ENCODE measurements around the gene PACS1.

PACS1 gene

GRCh38 chr11:66288671-66289547, 218.8 kb downstream of the PACS1 start, which contains the start of gene YIF1A:
TSS of gene YIF1A (minus strand) at chr11:66289143. CDS start at chr11:66288985, 158 bp downstream.
- Histone ChIP-seq H3K27me3 (ENCODE audit: insufficient read depth, low read length) (peaks cover 37% of the 10 kb centered on the region), H3K9me3 (ENCODE audit: insufficient read depth, low read depth, low read length) (no peaks in the 10 kb centered on the region), H3K36me3 (ENCODE audit: insufficient read depth, low read length) (peaks cover 15% of the 10 kb centered on the region), H3K9ac (ENCODE audit: low read depth, low read length) (peak within 1 kb of the TSS; percentile 76), H3K4me3 (ENCODE audit: low read length) (peak within 1 kb of the TSS; percentile 69), H3K4me1 (ENCODE audit: insufficient read depth, low read length) (peaks cover 5% of the 10 kb centered on the region; the same call in 1 of the 2 replicates), H3K27ac (ENCODE audit: low read depth, low read length) (peak within 1 kb of the TSS; percentile 83; the same call in 1 of the 2 replicates)
- WGBS, result under 1% methylated on average over 87 of the region's 87 CpGs

- Histone ChIP-seq H3K4me1 (ENCODE audit: insufficient read depth, low read length) (peaks cover 5% of the 10 kb centered on the region; the same call in 1 of the 2 replicates), H3K27ac (ENCODE audit: low read depth, low read length) (peak overlapping the region; percentile 83; the same call in 1 of the 2 replicates)
Observed at GRCh38 chr11:66289548-66290329, 219.7 kb downstream of the PACS1 start.

DNA sequence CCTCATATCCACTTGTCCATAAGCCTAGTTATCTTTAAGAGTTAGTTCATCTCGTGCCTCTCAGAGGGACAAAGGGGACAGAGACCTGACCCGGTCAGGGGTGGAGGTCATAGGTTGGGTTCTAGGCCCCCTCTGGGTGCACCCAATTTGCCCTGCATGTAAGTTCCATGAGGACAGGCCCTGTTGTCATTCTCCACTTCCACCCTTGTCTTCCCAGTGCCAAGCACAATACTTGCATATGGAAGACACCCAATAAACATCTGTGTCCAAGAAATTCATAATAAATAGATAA, 220.2 kb downstream of the PACS1 start:
- no peak overlapping the region for H3K27ac ChIP-seq (ENCODE audit: low read depth, low read length)

More at GRCh38 chr11:66289548-66290329, 219.7 kb downstream of the PACS1 start:
- peaks cover 37% of the 10 kb centered on the region for H3K27me3 ChIP-seq (ENCODE audit: insufficient read depth, low read length)
- 13% methylated on average over 36 of the region's 36 CpGs for WGBS
- peak overlapping the region; percentile 52; the same call in 1 of the 2 replicates for H3K9ac ChIP-seq (ENCODE audit: low read depth, low read length)
- H3K4me3 ChIP-seq (ENCODE audit: low read length), result peak overlapping the region; percentile 69
- H3K9me3 ChIP-seq (ENCODE audit: insufficient read depth, low read depth, low read length), result no peaks in the 10 kb centered on the region
- H3K36me3 ChIP-seq (ENCODE audit: insufficient read depth, low read length), result peaks cover 11% of the 10 kb centered on the region; the same call in 1 of the 2 replicates

GRCh38 chr11:66291303-66291705, 221.2 kb downstream of the PACS1 start:
- Histone ChIP-seq H3K4me3 (ENCODE audit: low read length) (peak overlapping the region; percentile 59), H3K36me3 (ENCODE audit: insufficient read depth, low read length) (0 out of 2 replicates have a peak, but pooled peaks cover 5% of the 10 kb centered on the region), H3K9me3 (ENCODE audit: insufficient read depth, low read depth, low read length) (no peaks in the 10 kb centered on the region), H3K27ac (ENCODE audit: low read depth, low read length) (no peak overlapping the region), H3K9ac (ENCODE audit: low read depth, low read length) (no peak overlapping the region), H3K27me3 (ENCODE audit: insufficient read depth, low read length) (peaks cover 37% of the 10 kb centered on the region), H3K4me1 (ENCODE audit: insufficient read depth, low read length) (peaks cover 5% of the 10 kb centered on the region; the same call in 1 of the 2 replicates)
- WGBS, result 18% methylated on average over 16 of the region's 16 CpGs

More for the DNA sequence above, 220.2 kb downstream of the PACS1 start:
- Histone ChIP-seq H3K9ac (ENCODE audit: low read depth, low read length) (no peak overlapping the region), H3K4me1 (ENCODE audit: insufficient read depth, low read length) (peaks cover 5% of the 10 kb centered on the region; the same call in 1 of the 2 replicates), H3K9me3 (ENCODE audit: insufficient read depth, low read depth, low read length) (no peaks in the 10 kb centered on the region), H3K27me3 (ENCODE audit: insufficient read depth, low read length) (peaks cover 37% of the 10 kb centered on the region), H3K4me3 (ENCODE audit: low read length) (peak overlapping the region; percentile 69; the same call in 1 of the 2 replicates), H3K36me3 (ENCODE audit: insufficient read depth, low read length) (peaks cover 11% of the 10 kb centered on the region; the same call in 1 of the 2 replicates)
- 89% methylated on average over 2 of the region's 2 CpGs for WGBS

DNA sequence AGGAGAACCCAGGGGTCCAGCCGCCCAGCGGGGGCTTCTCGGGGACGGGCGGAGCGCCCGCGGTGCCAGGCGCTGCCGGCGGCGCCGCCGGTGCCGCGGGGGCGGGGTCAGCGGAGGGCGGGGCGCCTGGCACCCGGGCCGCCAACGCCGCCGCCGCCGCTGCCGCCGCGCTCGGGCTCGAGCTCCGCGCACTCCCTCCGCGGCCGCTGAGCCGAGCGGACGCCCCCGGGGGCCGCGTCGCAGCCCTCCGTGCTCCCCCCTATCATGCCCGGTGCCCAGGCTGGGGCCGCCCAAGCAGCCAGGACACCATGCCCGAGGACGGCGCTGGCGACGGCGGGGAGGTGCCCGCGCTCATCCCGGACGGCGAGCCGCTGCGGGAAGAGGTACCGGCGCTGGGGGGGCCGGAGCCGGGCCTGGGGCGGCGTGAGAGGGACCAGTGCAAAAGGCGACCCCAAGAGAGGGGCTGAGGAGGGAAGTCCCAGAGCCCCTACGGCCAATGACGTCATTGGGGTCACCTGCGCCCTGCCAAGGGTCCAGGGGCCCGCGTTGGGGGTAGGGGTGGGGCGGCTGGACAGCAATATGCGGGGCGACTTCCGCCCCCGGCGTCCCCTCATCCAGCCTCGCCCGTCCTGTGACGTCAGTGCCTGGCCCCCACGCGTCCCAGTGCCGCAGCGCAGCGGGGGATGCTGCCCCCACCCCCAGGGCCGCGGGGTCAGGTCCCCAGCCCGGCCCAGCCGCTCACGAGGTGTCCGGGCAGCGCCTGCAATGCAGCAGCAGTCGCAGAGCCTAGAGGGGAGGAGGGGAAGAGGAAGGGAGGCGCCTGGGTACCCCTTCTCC, 221.9 kb downstream of the PACS1 start, which contains the start of gene TMEM151A:
TSS of gene TMEM151A (plus strand) at position 189 of the 837 bp plus-strand sequence. CDS start at position 309, 120 bp downstream.
- Histone ChIP-seq H3K9ac (ENCODE audit: low read depth, low read length) (no peak within 1 kb of the TSS), H3K27ac (ENCODE audit: low read depth, low read length) (no peak within 1 kb of the TSS), H3K4me1 (ENCODE audit: insufficient read depth, low read length) (peaks cover 5% of the 10 kb centered on the region; the same call in 1 of the 2 replicates), H3K36me3 (ENCODE audit: insufficient read depth, low read length) (0 out of 2 replicates have a peak, but pooled peaks cover under 1% of the 10 kb centered on the region), H3K9me3 (ENCODE audit: insufficient read depth, low read depth, low read length) (no peaks in the 10 kb centered on the region), H3K4me3 (ENCODE audit: low read length) (peak within 1 kb of the TSS; percentile 59), H3K27me3 (ENCODE audit: insufficient read depth, low read length) (peaks cover 37% of the 10 kb centered on the region)
- 2% methylated on average over 95 of the region's 95 CpGs for WGBS

- H3K4me3 ChIP-seq (ENCODE audit: low read length), result peak overlapping the region; percentile 59
- peaks cover 37% of the 10 kb centered on the region for H3K27me3 ChIP-seq (ENCODE audit: insufficient read depth, low read length)
Observed at GRCh38 chr11:66292543-66293332, 222.7 kb downstream of the PACS1 start.

DNA sequence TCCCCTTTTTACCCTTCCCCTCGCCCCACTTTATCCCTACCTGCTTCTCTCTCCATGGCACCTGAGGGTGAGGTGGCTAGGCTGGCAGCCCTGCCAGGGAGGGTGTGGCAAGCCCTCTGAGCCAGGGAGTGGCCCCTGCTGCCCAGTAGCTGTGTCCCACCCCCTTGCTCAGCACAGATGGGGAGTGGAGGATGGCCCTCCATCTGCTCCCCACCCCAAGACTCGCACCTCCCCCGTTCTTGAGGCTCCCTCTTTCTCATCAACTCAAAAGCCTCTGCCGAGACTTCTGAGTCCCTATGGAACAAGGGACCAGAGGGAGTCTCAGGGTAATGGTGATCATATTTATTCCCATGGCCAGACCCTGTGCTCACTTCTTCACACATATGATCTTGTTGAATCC, 223.3 kb downstream of the PACS1 start:
- Histone ChIP-seq H3K4me1 (ENCODE audit: insufficient read depth, low read length) (peaks cover 8% of the 10 kb centered on the region; the same call in 1 of the 2 replicates), H3K27ac (ENCODE audit: low read depth, low read length) (no peak overlapping the region), H3K4me3 (ENCODE audit: low read length) (no peak overlapping the region), H3K36me3 (ENCODE audit: insufficient read depth, low read length) (no peaks in the 10 kb centered on the region), H3K9ac (ENCODE audit: low read depth, low read length) (no peak overlapping the region), H3K9me3 (ENCODE audit: insufficient read depth, low read depth, low read length) (no peaks in the 10 kb centered on the region), H3K27me3 (ENCODE audit: insufficient read depth, low read length) (peaks cover 37% of the 10 kb centered on the region)
- WGBS, result 77% methylated on average over 3 of the region's 4 CpGs

More at GRCh38 chr11:66292543-66293332, 222.7 kb downstream of the PACS1 start:
- peaks cover 8% of the 10 kb centered on the region; the same call in 1 of the 2 replicates for H3K4me1 ChIP-seq (ENCODE audit: insufficient read depth, low read length)
- no peak overlapping the region for H3K9ac ChIP-seq (ENCODE audit: low read depth, low read length)
- H3K9me3 ChIP-seq (ENCODE audit: insufficient read depth, low read depth, low read length), result no peaks in the 10 kb centered on the region
- H3K27ac ChIP-seq (ENCODE audit: low read depth, low read length), result no peak overlapping the region
- WGBS, result 70% methylated on average over 17 of the region's 17 CpGs
- H3K36me3 ChIP-seq (ENCODE audit: insufficient read depth, low read length), result no peaks in the 10 kb centered on the region

DNA sequence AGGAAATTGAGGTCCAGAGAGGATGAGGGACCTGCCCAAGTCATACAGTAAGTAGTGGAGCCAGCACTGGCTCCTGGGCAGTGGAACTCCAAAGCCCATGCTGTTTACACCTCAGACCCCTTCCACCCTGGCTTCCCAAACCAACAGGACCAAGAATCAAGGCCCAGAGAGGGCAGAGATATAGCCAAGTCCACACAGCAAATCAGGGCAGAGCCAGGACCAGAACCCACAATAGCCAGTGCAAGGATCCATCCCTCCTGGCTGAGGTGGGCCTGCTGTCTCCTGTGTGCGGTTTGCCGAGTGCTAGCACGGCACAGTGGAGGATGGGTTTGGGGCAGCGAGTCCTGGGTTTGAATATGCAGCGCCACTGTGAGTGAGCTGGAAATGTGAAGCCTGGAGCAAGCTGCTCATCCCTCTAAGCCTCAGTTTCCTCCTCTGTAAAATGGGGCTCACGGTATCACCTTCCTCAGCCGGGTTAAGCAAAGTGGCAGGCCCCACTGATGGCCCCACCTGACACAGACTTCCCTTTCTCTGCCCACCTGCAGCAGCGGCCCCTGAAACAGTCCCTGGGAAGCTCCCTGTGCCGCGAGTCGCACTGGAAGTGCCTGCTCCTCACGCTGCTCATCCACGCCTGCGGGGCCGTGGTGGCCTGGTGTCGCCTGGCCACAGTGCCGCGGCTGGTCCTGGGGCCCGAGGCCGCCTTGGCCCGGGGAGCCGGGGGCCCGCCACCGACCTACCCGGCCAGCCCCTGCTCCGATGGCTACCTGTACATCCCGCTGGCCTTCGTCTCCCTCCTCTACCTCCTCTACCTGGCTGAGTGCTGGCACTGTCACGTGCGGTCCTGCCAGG, 223.9 kb downstream of the PACS1 start:
- no peak overlapping the region for H3K4me3 ChIP-seq (ENCODE audit: low read length)
- peaks cover 37% of the 10 kb centered on the region for H3K27me3 ChIP-seq (ENCODE audit: insufficient read depth, low read length)

More for the DNA sequence above, 223.9 kb downstream of the PACS1 start:
- WGBS, result 91% methylated on average over 30 of the region's 30 CpGs
- Histone ChIP-seq H3K36me3 (ENCODE audit: insufficient read depth, low read length) (no peaks in the 10 kb centered on the region), H3K4me1 (ENCODE audit: insufficient read depth, low read length) (peaks cover 8% of the 10 kb centered on the region; the same call in 1 of the 2 replicates), H3K9ac (ENCODE audit: low read depth, low read length) (no peak overlapping the region), H3K27ac (ENCODE audit: low read depth, low read length) (no peak overlapping the region), H3K9me3 (ENCODE audit: insufficient read depth, low read depth, low read length) (no peaks in the 10 kb centered on the region)
